GM18909 (cell line): ENCODE results near the gene UPB1.

Source experiments
- ATAC-seq: cut with Tn5 transposase; IDR thresholded peaks from one replicate; pipeline ENCODE4 v1.9.1; 2021; ENCODE audit warnings: mild to moderate bottlenecking; ENCODE audit not compliant: unreplicated experiment, poor library complexity

Gene UPB1

GRCh38 chr22:24503137-24503842, 8.2 kb downstream of the UPB1 start:
- ATAC-seq, result no peak

- ATAC-seq, result no peak
Observed at GRCh38 chr22:24503843-24504338, 8.8 kb downstream of the UPB1 start.

GRCh38 chr22:24504540-24504939, 9.4 kb downstream of the UPB1 start:
- no peak for ATAC-seq

GRCh38 chr22:24504956-24505736, 10.0 kb downstream of the UPB1 start:
- no peak for ATAC-seq

- ATAC-seq, result no peak
Observed at GRCh38 chr22:24506802-24507438, 11.8 kb downstream of the UPB1 start.

- no peak for ATAC-seq
Observed at GRCh38 chr22:24507716-24508115, 12.6 kb downstream of the UPB1 start.

- no peak for ATAC-seq
Observed at GRCh38 chr22:24510637-24511625, 15.8 kb downstream of the UPB1 start.

GRCh38 chr22:24512043-24512442, 16.9 kb downstream of the UPB1 start:
- ATAC-seq, result no peak

GRCh38 chr22:24513378-24514240, 18.5 kb downstream of the UPB1 start:
- ATAC-seq, result no peak

- ATAC-seq, result no peak
Observed at GRCh38 chr22:24514241-24515026, 19.3 kb downstream of the UPB1 start.

GRCh38 chr22:24515027-24515338, 19.9 kb downstream of the UPB1 start:
- ATAC-seq, result no peak

- no peak for ATAC-seq
Observed at GRCh38 chr22:24516301-24516737, 21.2 kb downstream of the UPB1 start.

GRCh38 chr22:24517446-24517845, 22.3 kb downstream of the UPB1 start:
- no peak for ATAC-seq

- no peak for ATAC-seq
Observed at GRCh38 chr22:24518228-24518627, 23.1 kb downstream of the UPB1 start.

- no peak for ATAC-seq
Observed at GRCh38 chr22:24518771-24519485, 23.8 kb downstream of the UPB1 start.

GRCh38 chr22:24519496-24519895, 24.4 kb downstream of the UPB1 start:
- no peak for ATAC-seq

- ATAC-seq, result no peak
Observed at GRCh38 chr22:24521791-24522245, 26.7 kb downstream of the UPB1 start.

- no peak for ATAC-seq
Observed at GRCh38 chr22:24523873-24524272, 28.7 kb downstream of the UPB1 start.
